Measurements from ENCODE around the gene RORB.
A peak's percentile ranks its signal among the peaks of the same experiment; 100 is the strongest.

The RORB gene

GRCh38 chr9:74496819-74497747, at the start of gene RORB:
TSS of gene RORB (plus strand) at chr9:74497335. CDS start at chr9:74497977, 642 bp downstream.
- in situ Hi-C loops (cut with MboI; ENCODE audit: low pct_unique_long_range_greater_than_20kb, low sequenced_read_pairs): no loop called here
- peak; percentile 60 for DNase-seq

- in situ Hi-C loops (cut with MboI; ENCODE audit: low pct_unique_long_range_greater_than_20kb, low sequenced_read_pairs): no loop called here
- DNase-seq: no peak
These were observed 49.5 kb upstream of the RORB start for GRCh38 chr9:74447451-74448193.

- in situ Hi-C loops (cut with MboI; ENCODE audit: low pct_unique_long_range_greater_than_20kb, low sequenced_read_pairs): no loop called here
These were observed 48.1 kb upstream of the RORB start for GRCh38 chr9:74449060-74449459.

GRCh38 chr9:74458832-74459231, 38.3 kb upstream of the RORB start:
- DNase-seq: no peak
- in situ Hi-C loops (cut with MboI; ENCODE audit: low pct_unique_long_range_greater_than_20kb, low sequenced_read_pairs): no loop called here

More at GRCh38 chr9:74449060-74449459, 48.1 kb upstream of the RORB start:
- no peak for DNase-seq

- DNase-seq: no peak
- in situ Hi-C loops (cut with MboI; ENCODE audit: low pct_unique_long_range_greater_than_20kb, low sequenced_read_pairs): no loop called here
These were observed 33.3 kb upstream of the RORB start for GRCh38 chr9:74463825-74464224.

GRCh38 chr9:74478606-74479005, 18.5 kb upstream of the RORB start:
- DNase-seq: no peak
- in situ Hi-C loops (cut with MboI; ENCODE audit: low pct_unique_long_range_greater_than_20kb, low sequenced_read_pairs): no loop called here

GRCh38 chr9:74479711-74480110, 17.4 kb upstream of the RORB start:
- in situ Hi-C loops (cut with MboI; ENCODE audit: low pct_unique_long_range_greater_than_20kb, low sequenced_read_pairs): no loop called here
- no peak for DNase-seq

- DNase-seq: no peak
- in situ Hi-C loops (cut with MboI; ENCODE audit: low pct_unique_long_range_greater_than_20kb, low sequenced_read_pairs): no loop called here
These were observed 9.7 kb upstream of the RORB start for GRCh38 chr9:74487395-74487794.

GRCh38 chr9:74493512-74493911, 3.6 kb upstream of the RORB start:
- no peak for DNase-seq
- in situ Hi-C loops (cut with MboI; ENCODE audit: low pct_unique_long_range_greater_than_20kb, low sequenced_read_pairs): no loop called here

- in situ Hi-C loops (cut with MboI; ENCODE audit: low pct_unique_long_range_greater_than_20kb, low sequenced_read_pairs): no loop called here
- no peak for DNase-seq
These were observed 2.6 kb upstream of the RORB start for GRCh38 chr9:74494490-74494889.

- in situ Hi-C loops (cut with MboI; ENCODE audit: low pct_unique_long_range_greater_than_20kb, low sequenced_read_pairs): no loop called here
- no peak for DNase-seq
These were observed 729 bp upstream of the RORB start for GRCh38 chr9:74496406-74496805.

GRCh38 chr9:74497748-74498620, 849 bp downstream of the RORB start:
- peak; percentile 29 for DNase-seq
- in situ Hi-C loops (cut with MboI; ENCODE audit: low pct_unique_long_range_greater_than_20kb, low sequenced_read_pairs): no loop called here

- in situ Hi-C loops (cut with MboI; ENCODE audit: low pct_unique_long_range_greater_than_20kb, low sequenced_read_pairs): no loop called here
These were observed 1.5 kb downstream of the RORB start for GRCh38 chr9:74498621-74499095.

GRCh38 chr9:74499111-74499601, 2.0 kb downstream of the RORB start:
- no peak for DNase-seq
- in situ Hi-C loops (cut with MboI; ENCODE audit: low pct_unique_long_range_greater_than_20kb, low sequenced_read_pairs): no loop called here

More at GRCh38 chr9:74498621-74499095, 1.5 kb downstream of the RORB start:
- DNase-seq: no peak

GRCh38 chr9:74499770-74500583, 2.8 kb downstream of the RORB start:
- in situ Hi-C loops (cut with MboI; ENCODE audit: low pct_unique_long_range_greater_than_20kb, low sequenced_read_pairs): no loop called here
- DNase-seq: no peak

- DNase-seq: no peak
- in situ Hi-C loops (cut with MboI; ENCODE audit: low pct_unique_long_range_greater_than_20kb, low sequenced_read_pairs): no loop called here
These were observed 3.4 kb downstream of the RORB start for GRCh38 chr9:74500584-74500924.

GRCh38 chr9:74501570-74501969, 4.4 kb downstream of the RORB start:
- in situ Hi-C loops (cut with MboI; ENCODE audit: low pct_unique_long_range_greater_than_20kb, low sequenced_read_pairs): no loop called here

GRCh38 chr9:74503219-74503618, 6.1 kb downstream of the RORB start:
- in situ Hi-C loops (cut with MboI; ENCODE audit: low pct_unique_long_range_greater_than_20kb, low sequenced_read_pairs): no loop called here

More at GRCh38 chr9:74501570-74501969, 4.4 kb downstream of the RORB start:
- DNase-seq: no peak

More at GRCh38 chr9:74503219-74503618, 6.1 kb downstream of the RORB start:
- no peak for DNase-seq

Data from KBM-7 (cell line).